HG03378 (cell line): Measurements from ENCODE around the gene CREB3L4.
"Not testable (repeated sequence)": the region's sequence is repeated elsewhere in the genome, so short reads cannot be mapped to it uniquely, and the experiment has no call there.

Experiments
- ATAC-seq: cut with Tn5 transposase; IDR thresholded peaks from one replicate; pipeline ENCODE4 v1.9.1; 2021; ENCODE audit warnings: mild to moderate bottlenecking, moderate library complexity; ENCODE audit not compliant: unreplicated experiment

Gene CREB3L4

GRCh38 chr1:153958111-153958960 is 9.4 kb upstream of the CREB3L4 start, which contains the start of gene CRTC2:
Gene CRTC2 (minus strand): TSS chr1:153958612. CDS start chr1:153958497, 115 bp downstream.
- ATAC-seq, result peak; percentile 71

- ATAC-seq, result no peak
These were observed 8.8 kb upstream of the CREB3L4 start for GRCh38 chr1:153958961-153959260.

GRCh38 chr1:153959454-153959853 is 8.2 kb upstream of the CREB3L4 start:
- no peak for ATAC-seq

- ATAC-seq, result no peak
These were observed 7.5 kb upstream of the CREB3L4 start for GRCh38 chr1:153960206-153960605.

GRCh38 chr1:153961421-153961820 is 6.3 kb upstream of the CREB3L4 start:
- ATAC-seq, result no peak

GRCh38 chr1:153962088-153963029 is 5.3 kb upstream of the CREB3L4 start:
- ATAC-seq, result no peak

- ATAC-seq, result peak; percentile 32
These were observed 4.5 kb upstream of the CREB3L4 start, which contains the start of gene SLC39A1 for GRCh38 chr1:153963030-153963849. Gene SLC39A1 (minus strand): TSS chr1:153963537. CDS start chr1:153962715, 822 bp downstream.

GRCh38 chr1:153963850-153964331 is 3.8 kb upstream of the CREB3L4 start:
- no peak for ATAC-seq

- ATAC-seq, result no peak
These were observed 280 bp downstream of the CREB3L4 start for GRCh38 chr1:153968000-153968363.

GRCh38 chr1:153968408-153968807 is 706 bp downstream of the CREB3L4 start:
- ATAC-seq, result no peak

- no peak for ATAC-seq
These were observed 1.3 kb downstream of the CREB3L4 start for GRCh38 chr1:153968972-153969371.

GRCh38 chr1:153970346-153970745 is 2.6 kb downstream of the CREB3L4 start:
- ATAC-seq, result no peak

GRCh38 chr1:153973071-153973470 is 5.4 kb downstream of the CREB3L4 start:
- ATAC-seq, result no peak

- no peak for ATAC-seq
These were observed 5.8 kb downstream of the CREB3L4 start for GRCh38 chr1:153973525-153973924.

- ATAC-seq, result no peak
These were observed 9.1 kb downstream of the CREB3L4 start for GRCh38 chr1:153976819-153977249.

- no peak for ATAC-seq
These were observed 9.8 kb downstream of the CREB3L4 start, which contains the start of gene JTB for GRCh38 chr1:153977250-153978240. Gene JTB (minus strand): TSS chr1:153977674. CDS start chr1:153977252, 422 bp downstream.

GRCh38 chr1:153978274-153978909 is 10.7 kb downstream of the CREB3L4 start:
- no peak for ATAC-seq

- ATAC-seq, result not testable (repeated sequence)
These were observed 11.4 kb downstream of the CREB3L4 start for GRCh38 chr1:153979091-153979490.

- not testable (repeated sequence) for ATAC-seq
These were observed 14.0 kb downstream of the CREB3L4 start for GRCh38 chr1:153981735-153982134.
